Measurements from ENCODE around the gene STC2.
"Not testable (repeated sequence)": the region's sequence is repeated elsewhere in the genome, so short reads cannot be mapped to it uniquely, and the experiment has no call there.

Gene STC2

GRCh38 chr5:173284343-173284958, 43.8 kb downstream of the STC2 start:
- H3K4me1 Mint-ChIP-seq; DNase-seq (ENCODE audit: low spot score in 2 of 2); H3K36me3 Mint-ChIP-seq; H3K9me3 Mint-ChIP-seq; H3K27ac Mint-ChIP-seq; ATAC-seq (ENCODE audit: low read depth); H3K4me3 Mint-ChIP-seq: not testable (repeated sequence)
- peaks cover 34% of the 10 kb centered on the region for H3K27me3 Mint-ChIP-seq

GRCh38 chr5:173283318-173284288, 44.6 kb downstream of the STC2 start:
- Mint-ChIP-seq H3K36me3 (peaks cover 8% of the 10 kb centered on the region), H3K27ac (no peak overlapping the region)

GRCh38 chr5:173282916-173283315, 45.3 kb downstream of the STC2 start:
- peaks cover 8% of the 10 kb centered on the region for H3K36me3 Mint-ChIP-seq
- no peak overlapping the region for H3K4me3 Mint-ChIP-seq
- peaks cover 9% of the 10 kb centered on the region for H3K9me3 Mint-ChIP-seq
- no peak for ATAC-seq (ENCODE audit: low read depth)
- DNase-seq (ENCODE audit: low spot score in 2 of 2), result no peak
- no peak overlapping the region for H3K27ac Mint-ChIP-seq
- H3K27me3 Mint-ChIP-seq, result peaks cover 32% of the 10 kb centered on the region
- peaks cover 9% of the 10 kb centered on the region for H3K4me1 Mint-ChIP-seq

More at GRCh38 chr5:173283318-173284288, 44.6 kb downstream of the STC2 start:
- Mint-ChIP-seq H3K27me3 (peaks cover 34% of the 10 kb centered on the region), H3K4me1 (peaks cover 9% of the 10 kb centered on the region), H3K4me3 (no peak overlapping the region), H3K9me3 (peaks cover 9% of the 10 kb centered on the region)
- DNase-seq (ENCODE audit: low spot score in 2 of 2) (peak; percentile 31 to 32), ATAC-seq (ENCODE audit: low read depth) (peak; percentile 80)

- no peak for DNase-seq (ENCODE audit: low spot score in 2 of 2)
- peaks cover 8% of the 10 kb centered on the region for H3K36me3 Mint-ChIP-seq
- peaks cover 30% of the 10 kb centered on the region for H3K27me3 Mint-ChIP-seq
- H3K27ac Mint-ChIP-seq, result no peak overlapping the region
- H3K9me3 Mint-ChIP-seq, result peaks cover 9% of the 10 kb centered on the region
- ATAC-seq (ENCODE audit: low read depth), result no peak
- H3K4me3 Mint-ChIP-seq, result no peak overlapping the region
- H3K4me1 Mint-ChIP-seq, result peaks cover 9% of the 10 kb centered on the region
Observed at GRCh38 chr5:173281910-173282309, 46.3 kb downstream of the STC2 start.

GRCh38 chr5:173279166-173279565, 49.0 kb downstream of the STC2 start:
- DNase-seq (ENCODE audit: low spot score in 2 of 2), result no peak
- H3K27ac Mint-ChIP-seq, result no peak overlapping the region
- H3K27me3 Mint-ChIP-seq, result peaks cover 21% of the 10 kb centered on the region
- peaks cover 5% of the 10 kb centered on the region for H3K9me3 Mint-ChIP-seq
- peaks cover under 1% of the 10 kb centered on the region for H3K4me1 Mint-ChIP-seq
- no peak for ATAC-seq (ENCODE audit: low read depth)
- peaks cover under 1% of the 10 kb centered on the region for H3K36me3 Mint-ChIP-seq
- no peak overlapping the region for H3K4me3 Mint-ChIP-seq

- H3K4me3 Mint-ChIP-seq, result no peak overlapping the region
- no peak for DNase-seq (ENCODE audit: low spot score in 2 of 2)
- no peak overlapping the region for H3K27ac Mint-ChIP-seq
- ATAC-seq (ENCODE audit: low read depth), result no peak
- peaks cover 4% of the 10 kb centered on the region for H3K9me3 Mint-ChIP-seq
- no peaks in the 10 kb centered on the region for H3K36me3 Mint-ChIP-seq
- peaks cover 20% of the 10 kb centered on the region for H3K27me3 Mint-ChIP-seq
- H3K4me1 Mint-ChIP-seq, result no peaks in the 10 kb centered on the region
Observed at GRCh38 chr5:173278641-173279040, 49.6 kb downstream of the STC2 start.

- Mint-ChIP-seq H3K36me3 (no peaks in the 10 kb centered on the region), H3K9me3 (peaks cover 4% of the 10 kb centered on the region), H3K27me3 (peaks cover 19% of the 10 kb centered on the region), H3K4me1 (no peaks in the 10 kb centered on the region), H3K27ac (no peak overlapping the region), H3K4me3 (no peak overlapping the region)
- no peak for DNase-seq (ENCODE audit: low spot score in 2 of 2)
- ATAC-seq (ENCODE audit: low read depth), result no peak
Observed at GRCh38 chr5:173278172-173278571, 50.0 kb downstream of the STC2 start.

GRCh38 chr5:173274771-173275170, 53.4 kb downstream of the STC2 start:
- H3K27ac Mint-ChIP-seq, result no peak overlapping the region
- H3K4me3 Mint-ChIP-seq, result no peak overlapping the region
- DNase-seq (ENCODE audit: low spot score in 2 of 2) (no peak), ATAC-seq (ENCODE audit: low read depth) (no peak)
- no peaks in the 10 kb centered on the region for H3K4me1 Mint-ChIP-seq
- H3K9me3 Mint-ChIP-seq, result peaks cover 4% of the 10 kb centered on the region
- H3K36me3 Mint-ChIP-seq, result no peaks in the 10 kb centered on the region
- peaks cover 10% of the 10 kb centered on the region for H3K27me3 Mint-ChIP-seq

GRCh38 chr5:173271419-173271818, 56.8 kb downstream of the STC2 start:
- no peak for DNase-seq (ENCODE audit: low spot score in 2 of 2)
- Mint-ChIP-seq H3K27me3 (peaks cover 6% of the 10 kb centered on the region), H3K9me3 (peaks cover 4% of the 10 kb centered on the region), H3K4me1 (no peaks in the 10 kb centered on the region), H3K4me3 (no peak overlapping the region), H3K27ac (no peak overlapping the region), H3K36me3 (no peaks in the 10 kb centered on the region)
- no peak for ATAC-seq (ENCODE audit: low read depth)

GRCh38 chr5:173268750-173269432, 59.3 kb downstream of the STC2 start:
- Mint-ChIP-seq H3K36me3 (no peaks in the 10 kb centered on the region), H3K27ac (no peak overlapping the region), H3K4me3 (no peak overlapping the region), H3K4me1 (no peaks in the 10 kb centered on the region), H3K27me3 (peaks cover 3% of the 10 kb centered on the region), H3K9me3 (no peaks in the 10 kb centered on the region)
- DNase-seq (ENCODE audit: low spot score in 2 of 2) (no peak), ATAC-seq (ENCODE audit: low read depth) (no peak)

GRCh38 chr5:173265433-173265832, 62.8 kb downstream of the STC2 start:
- no peak overlapping the region for H3K27ac Mint-ChIP-seq
- peaks cover 3% of the 10 kb centered on the region for H3K27me3 Mint-ChIP-seq
- no peaks in the 10 kb centered on the region for H3K36me3 Mint-ChIP-seq

More at GRCh38 chr5:173265433-173265832, 62.8 kb downstream of the STC2 start:
- ATAC-seq (ENCODE audit: low read depth), result no peak
- DNase-seq (ENCODE audit: low spot score in 2 of 2), result no peak
- Mint-ChIP-seq H3K4me3 (no peak overlapping the region), H3K9me3 (no peaks in the 10 kb centered on the region), H3K4me1 (no peaks in the 10 kb centered on the region)

Data from memory B cell (primary cell).